Mucosa of descending colon (tissue), 3 donors: ENCODE results near the gene OBP2B. TPM values are rescaled to one million over a fixed set of nuclear protein-coding genes. Genes with fewer than 3 reads are reported as not detected.
A peak's percentile ranks its signal among the peaks of the same experiment; 100 is the strongest.

ENCODE experiments used
- ATAC-seq: fragments of 200-7000 bp; cut with Tn5 transposase; one replicate; pipeline ENCODE4 v1.9.1; 2020; ENCODE audit warnings: mild to moderate bottlenecking, moderate library complexity
- DNase-seq, 3 donors: peaks; one replicate each; pipeline ENCODE4 v3.0.0-alpha.2; 2020
- H3K36me3 ChIP-seq: fragments of 200-600 bp; one replicate; pipeline ENCODE4 v1.8.0; 2021; ENCODE audit warnings: low read depth, mild to moderate bottlenecking
- H3K4me1 ChIP-seq: fragments of 200-600 bp; one replicate; pipeline ENCODE4 v1.8.0; 2021; ENCODE audit warnings: low read depth, mild to moderate bottlenecking
- H3K4me3 ChIP-seq: fragments of 200-600 bp; one replicate; pipeline ENCODE4 v1.8.0; 2021; ENCODE audit warnings: mild to moderate bottlenecking
- H3K9me3 ChIP-seq: fragments of 200-600 bp; one replicate; pipeline ENCODE4 v1.8.0; 2021; ENCODE audit warnings: mild to moderate bottlenecking
- intact Hi-C, 2 donors: fragments of 100-400 bp; cut with DNase I in 1 of 2; cut with micrococcal nuclease in 1 of 2; formaldehyde crosslinking; loops; one replicate each; pipeline versions ENCODE4 v1.11.0 to v1.11.1; 2022; cut with DNase I, micrococcal nuclease
- total RNA-seq, 3 donors: library from RNA; stranded (reverse); fragmentation: NEBNext Ultra II Directional in 2 of 3; extraction: Animal tissue kit (Norgen Biotek cat#: 25700) in 2 of 3; gene quantifications; one replicate each; pipeline versions ENCODE4 v1.2.1 to v1.2.4, GENCODE V29; 2021 to 2023
- TF ChIP-seq, protein P1 (sequence below): fragments of 200-600 bp; IDR thresholded peaks from one replicate; pipeline ENCODE4 v1.8.0; 2022; ENCODE audit warnings: antibody characterized with exemption, mild to moderate bottlenecking
- donor health status: DM: no; HTN: no; CAD: no; lungs with moderate emphysema.
- donor health status: DM: no; HTN: no; CAD: no.
- donor health status: DM: no; HTN: yes; CAD: no.

OBP2B gene
- total RNA-seq, 3 donors from 2014 or later = not detected

DNA sequence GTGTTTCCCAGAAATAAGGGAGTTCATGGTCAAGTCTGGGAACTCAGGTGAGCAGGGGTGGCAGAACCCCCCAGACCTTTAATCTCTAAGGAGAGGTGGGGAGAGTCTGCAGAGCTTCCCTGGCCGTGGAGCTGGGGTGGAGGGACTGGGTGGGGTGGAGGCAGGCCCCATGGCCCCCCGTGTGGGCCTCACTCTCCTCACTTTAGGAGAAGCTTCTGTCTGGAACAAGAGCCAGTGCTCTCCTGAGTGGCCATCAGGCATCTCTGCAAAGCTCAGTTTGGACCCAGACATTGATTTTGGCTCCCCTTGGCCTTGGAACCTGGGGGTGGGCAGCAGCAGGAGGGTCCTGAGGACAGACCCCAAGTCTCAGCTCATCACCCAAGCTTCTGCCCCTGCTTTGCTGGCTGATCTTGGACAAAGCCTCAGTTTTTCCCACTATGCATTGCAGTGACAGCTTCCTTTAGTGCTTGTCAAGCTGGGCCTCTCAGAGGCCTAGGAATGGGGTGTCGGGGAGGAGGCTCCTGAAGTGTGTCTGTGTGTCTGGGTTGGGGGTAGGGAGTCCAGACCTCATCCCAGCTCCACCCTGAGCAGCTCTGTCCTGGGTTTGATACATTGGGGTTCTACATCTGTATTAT is 41.8 kb downstream of the OBP2B start:
- Histone ChIP-seq H3K36me3 (no peaks in the 10 kb centered on the region), H3K4me3 (no peak overlapping the region), H3K9me3 (no peaks in the 10 kb centered on the region), H3K4me1 (peaks cover 10% of the 10 kb centered on the region)
- intact Hi-C loops = no loop called here
- ATAC-seq = no peak
- TF ChIP-seq, protein P1, sequence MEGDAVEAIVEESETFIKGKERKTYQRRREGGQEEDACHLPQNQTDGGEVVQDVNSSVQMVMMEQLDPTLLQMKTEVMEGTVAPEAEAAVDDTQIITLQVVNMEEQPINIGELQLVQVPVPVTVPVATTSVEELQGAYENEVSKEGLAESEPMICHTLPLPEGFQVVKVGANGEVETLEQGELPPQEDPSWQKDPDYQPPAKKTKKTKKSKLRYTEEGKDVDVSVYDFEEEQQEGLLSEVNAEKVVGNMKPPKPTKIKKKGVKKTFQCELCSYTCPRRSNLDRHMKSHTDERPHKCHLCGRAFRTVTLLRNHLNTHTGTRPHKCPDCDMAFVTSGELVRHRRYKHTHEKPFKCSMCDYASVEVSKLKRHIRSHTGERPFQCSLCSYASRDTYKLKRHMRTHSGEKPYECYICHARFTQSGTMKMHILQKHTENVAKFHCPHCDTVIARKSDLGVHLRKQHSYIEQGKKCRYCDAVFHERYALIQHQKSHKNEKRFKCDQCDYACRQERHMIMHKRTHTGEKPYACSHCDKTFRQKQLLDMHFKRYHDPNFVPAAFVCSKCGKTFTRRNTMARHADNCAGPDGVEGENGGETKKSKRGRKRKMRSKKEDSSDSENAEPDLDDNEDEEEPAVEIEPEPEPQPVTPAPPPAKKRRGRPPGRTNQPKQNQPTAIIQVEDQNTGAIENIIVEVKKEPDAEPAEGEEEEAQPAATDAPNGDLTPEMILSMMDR = no peak
- DNase-seq = no peak

DNA sequence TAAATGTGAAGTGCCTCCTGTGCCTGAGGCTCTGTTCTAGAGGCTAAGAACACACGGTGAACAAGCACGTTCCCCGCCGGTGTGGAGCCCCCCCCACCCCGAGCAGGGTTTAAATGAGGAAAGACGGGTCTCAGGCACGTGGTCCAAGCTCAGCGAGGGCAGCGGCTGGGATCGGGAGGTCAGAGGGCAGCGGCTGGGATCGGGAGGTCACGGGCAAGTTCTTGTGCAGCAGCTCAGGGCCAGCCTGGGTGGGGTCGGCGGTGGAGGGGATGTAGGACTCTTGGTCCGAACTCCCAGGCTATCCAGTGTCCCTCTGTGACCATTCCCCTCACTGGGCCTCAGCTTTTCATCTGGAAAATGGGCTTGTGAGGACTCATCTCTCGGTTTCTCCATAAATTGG is 42.7 kb downstream of the OBP2B start:
- no peaks in the 10 kb centered on the region for H3K36me3 ChIP-seq
- TF ChIP-seq, protein P1 = no peak
- no peak overlapping the region for H3K4me3 ChIP-seq
- no peak for ATAC-seq
- intact Hi-C loops = no loop called here
- no peak for DNase-seq
- H3K4me1 ChIP-seq = peaks cover 10% of the 10 kb centered on the region
- no peaks in the 10 kb centered on the region for H3K9me3 ChIP-seq

GRCh38 chr9:133165452-133165730 is 43.7 kb downstream of the OBP2B start:
- no peaks in the 10 kb centered on the region for H3K36me3 ChIP-seq
- peaks cover 10% of the 10 kb centered on the region for H3K4me1 ChIP-seq
- TF ChIP-seq, protein P1 = no peak
- ATAC-seq (no peak), DNase-seq (no peak)
- no peaks in the 10 kb centered on the region for H3K9me3 ChIP-seq
- intact Hi-C loops = no loop called here
- no peak overlapping the region for H3K4me3 ChIP-seq

DNA sequence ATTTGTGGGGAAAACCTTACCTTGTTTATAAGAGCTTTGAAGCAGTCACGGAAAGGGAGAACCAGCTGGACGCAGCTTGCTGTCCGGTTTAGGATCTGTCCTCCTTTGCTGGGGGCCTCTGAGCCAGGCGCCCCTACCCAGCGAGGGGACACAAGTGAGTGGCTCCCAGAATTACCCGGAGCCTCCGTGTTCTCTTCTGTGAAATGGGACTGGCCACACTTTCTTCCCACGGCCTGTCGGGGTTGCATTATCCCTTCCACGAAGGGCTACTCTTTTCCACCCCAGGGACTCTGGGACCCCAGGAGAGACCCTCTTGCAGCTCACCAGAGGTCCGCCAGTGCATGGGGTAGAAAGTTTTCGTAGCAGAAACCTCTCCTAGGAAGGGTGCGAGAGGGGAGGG is 44.9 kb downstream of the OBP2B start:
- DNase-seq = no peak
- Histone ChIP-seq H3K4me1 (peaks cover 10% of the 10 kb centered on the region), H3K4me3 (no peak overlapping the region), H3K9me3 (no peaks in the 10 kb centered on the region), H3K36me3 (no peaks in the 10 kb centered on the region)
- intact Hi-C loops = no loop called here
- no peak for ATAC-seq
- TF ChIP-seq, protein P1 = no peak

GRCh38 chr9:133163504-133164172 is 45.4 kb downstream of the OBP2B start, which contains the start of gene GBGT1:
GBGT1 (minus strand) TSS chr9:133163914; CDS start chr9:133162412, 1,502 bp downstream.
- intact Hi-C loops = no loop called here
- H3K4me1 ChIP-seq = peaks cover 10% of the 10 kb centered on the region
- H3K9me3 ChIP-seq = no peaks in the 10 kb centered on the region
- ATAC-seq (peak; percentile 70), DNase-seq (peak; percentile 74 to 80 (median 77))
- no peaks in the 10 kb centered on the region for H3K36me3 ChIP-seq
- TF ChIP-seq, protein P1 = no peak
- peak within 1 kb of the TSS; percentile 2 for H3K4me3 ChIP-seq
